ENCODE data around the gene CNTN4. TPM values are rescaled to one million over a fixed set of nuclear protein-coding genes. Genes with fewer than 3 reads are reported as not detected.

The CNTN4 gene
- polyA plus RNA-seq, 1 donor (not counting 4 experiments of a cell fraction or from before 2014, with no cell fraction given) = not detected

DNA sequence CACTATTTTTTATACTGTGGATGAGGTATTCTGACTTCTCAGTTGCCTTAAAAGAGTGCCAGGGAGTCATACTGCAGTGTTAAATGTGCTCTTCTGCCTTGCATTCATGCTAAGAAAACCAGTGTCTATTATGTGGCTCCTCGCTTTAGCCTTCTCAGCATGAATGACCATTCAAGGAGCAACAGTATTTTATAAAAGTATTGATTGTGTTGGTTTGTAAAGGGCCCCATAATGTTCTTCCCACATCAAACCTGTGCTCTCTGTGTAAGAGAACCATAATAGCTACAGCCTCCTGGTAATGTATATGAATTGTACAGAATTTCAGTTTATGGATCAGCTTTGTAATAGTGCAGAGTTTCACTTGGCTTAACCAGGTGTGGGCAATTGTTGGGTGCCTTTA, 316.4 kb downstream of the CNTN4 start:
- no peak for DNase-seq (ENCODE audit: low read depth, low spot score)
- Histone ChIP-seq H3K4me3 (ENCODE audit: control insufficient read depth in 2 of 3, extremely low read depth in 1 of 3, insufficient read depth in 2 of 3, low read depth in 1 of 3, low read length in 3 of 3) (no peak overlapping the region), H4K20me1 (ENCODE audit: control insufficient read depth, extremely low read depth, insufficient read depth, low read length) (no peaks in the 10 kb centered on the region), H3K9me3 (ENCODE audit: control insufficient read depth, low read depth, low read length) (no peaks in the 10 kb centered on the region), H3K9ac (ENCODE audit: control insufficient read depth, extremely low read depth, insufficient read depth, low read length) (no peak overlapping the region), H3K79me2 (ENCODE audit: control insufficient read depth, insufficient read depth, low read length) (no peaks in the 10 kb centered on the region), H3K27ac (ENCODE audit: control insufficient read depth, insufficient read depth, low read length) (no peak overlapping the region), H2AFZ (ENCODE audit: control insufficient read depth, low read length) (no peak overlapping the region), H3K27me3 (ENCODE audit: control insufficient read depth, extremely low read depth, insufficient read depth, low read length) (no peaks in the 10 kb centered on the region), H3K4me1 (ENCODE audit: control insufficient read depth, extremely low read depth, insufficient read depth, low read length) (no peaks in the 10 kb centered on the region), H3K9me1 (ENCODE audit: control insufficient read depth, extremely low read depth, insufficient read depth, low read length) (no peaks in the 10 kb centered on the region), H3K4me2 (ENCODE audit: control insufficient read depth, extremely low read depth, insufficient read depth, low read depth, low read length) (no peak overlapping the region), H3K36me3 (ENCODE audit: control insufficient read depth in 2 of 2, extremely low read depth in 1 of 2, insufficient read depth in 2 of 2, low read length in 2 of 2) (no peaks in the 10 kb centered on the region)
- TF ChIP-seq EZH2 (IDR thresholded peaks at IDR 0.05; ENCODE audit: low read length) = no peak
- TF ChIP-seq, protein P1, sequence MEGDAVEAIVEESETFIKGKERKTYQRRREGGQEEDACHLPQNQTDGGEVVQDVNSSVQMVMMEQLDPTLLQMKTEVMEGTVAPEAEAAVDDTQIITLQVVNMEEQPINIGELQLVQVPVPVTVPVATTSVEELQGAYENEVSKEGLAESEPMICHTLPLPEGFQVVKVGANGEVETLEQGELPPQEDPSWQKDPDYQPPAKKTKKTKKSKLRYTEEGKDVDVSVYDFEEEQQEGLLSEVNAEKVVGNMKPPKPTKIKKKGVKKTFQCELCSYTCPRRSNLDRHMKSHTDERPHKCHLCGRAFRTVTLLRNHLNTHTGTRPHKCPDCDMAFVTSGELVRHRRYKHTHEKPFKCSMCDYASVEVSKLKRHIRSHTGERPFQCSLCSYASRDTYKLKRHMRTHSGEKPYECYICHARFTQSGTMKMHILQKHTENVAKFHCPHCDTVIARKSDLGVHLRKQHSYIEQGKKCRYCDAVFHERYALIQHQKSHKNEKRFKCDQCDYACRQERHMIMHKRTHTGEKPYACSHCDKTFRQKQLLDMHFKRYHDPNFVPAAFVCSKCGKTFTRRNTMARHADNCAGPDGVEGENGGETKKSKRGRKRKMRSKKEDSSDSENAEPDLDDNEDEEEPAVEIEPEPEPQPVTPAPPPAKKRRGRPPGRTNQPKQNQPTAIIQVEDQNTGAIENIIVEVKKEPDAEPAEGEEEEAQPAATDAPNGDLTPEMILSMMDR (optimal IDR thresholded peaks at IDR 0.05 in 1 of 3, IDR thresholded peaks at IDR 0.05 in 1 of 3, conservative IDR thresholded peaks at IDR 0.05 in 1 of 3; ENCODE audit: extremely low read depth in 1 of 3, insufficient read depth in 2 of 3, low read length in 3 of 3) = no peak
- dilution Hi-C loops (cut with MboI; ENCODE audit: extremely low pct_ligation_motif_present, low sequenced_read_pairs) = no loop called here
- FAIRE-seq = no peak

DNA sequence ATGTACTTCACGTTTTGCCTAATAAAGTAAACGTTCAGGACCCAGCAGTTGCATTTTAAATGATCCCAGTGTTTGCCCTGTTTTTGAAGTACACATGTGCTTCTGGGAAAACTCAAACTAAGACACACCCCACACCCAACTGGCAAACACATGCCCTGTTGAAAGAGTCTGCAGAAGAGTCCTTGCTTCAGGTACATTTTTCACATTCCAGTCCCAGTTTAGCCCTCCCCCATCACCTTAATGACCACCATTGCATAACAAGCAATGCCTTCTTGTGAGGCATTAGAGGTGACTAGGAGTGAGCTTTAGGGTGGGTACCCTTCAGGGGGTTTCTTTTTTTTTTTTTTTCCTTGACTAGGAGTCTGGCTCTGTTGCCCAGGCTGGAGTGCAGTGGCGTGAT, 322.3 kb downstream of the CNTN4 start:
- H3K27me3 ChIP-seq (ENCODE audit: control insufficient read depth, extremely low read depth, insufficient read depth, low read length) = no peaks in the 10 kb centered on the region
- DNase-seq (ENCODE audit: low read depth, low spot score) = no peak
- no peak overlapping the region for H3K9ac ChIP-seq (ENCODE audit: control insufficient read depth, extremely low read depth, insufficient read depth, low read length)
- H3K36me3 ChIP-seq (ENCODE audit: control insufficient read depth in 2 of 2, extremely low read depth in 1 of 2, insufficient read depth in 2 of 2, low read length in 2 of 2) = no peaks in the 10 kb centered on the region
- H3K27ac ChIP-seq (ENCODE audit: control insufficient read depth, insufficient read depth, low read length) = no peak overlapping the region
- TF ChIP-seq EZH2 (IDR thresholded peaks at IDR 0.05; ENCODE audit: low read length) = no peak
- TF ChIP-seq, protein P1 (optimal IDR thresholded peaks at IDR 0.05 in 1 of 3, IDR thresholded peaks at IDR 0.05 in 1 of 3, conservative IDR thresholded peaks at IDR 0.05 in 1 of 3; ENCODE audit: extremely low read depth in 1 of 3, insufficient read depth in 2 of 3, low read length in 3 of 3) = no peak
- no peaks in the 10 kb centered on the region for H3K9me3 ChIP-seq (ENCODE audit: control insufficient read depth, low read depth, low read length)
- no peaks in the 10 kb centered on the region for H3K4me1 ChIP-seq (ENCODE audit: control insufficient read depth, extremely low read depth, insufficient read depth, low read length)
- H3K79me2 ChIP-seq (ENCODE audit: control insufficient read depth, insufficient read depth, low read length) = no peaks in the 10 kb centered on the region
- FAIRE-seq = no peak
- no peak overlapping the region for H2AFZ ChIP-seq (ENCODE audit: control insufficient read depth, low read length)
- no peaks in the 10 kb centered on the region for H3K9me1 ChIP-seq (ENCODE audit: control insufficient read depth, extremely low read depth, insufficient read depth, low read length)
- no peak overlapping the region for H3K4me2 ChIP-seq (ENCODE audit: control insufficient read depth, extremely low read depth, insufficient read depth, low read depth, low read length)
- no peaks in the 10 kb centered on the region for H4K20me1 ChIP-seq (ENCODE audit: control insufficient read depth, extremely low read depth, insufficient read depth, low read length)
- no peak overlapping the region for H3K4me3 ChIP-seq (ENCODE audit: control insufficient read depth in 2 of 3, extremely low read depth in 1 of 3, insufficient read depth in 2 of 3, low read depth in 1 of 3, low read length in 3 of 3)
- dilution Hi-C loops (cut with MboI; ENCODE audit: extremely low pct_ligation_motif_present, low sequenced_read_pairs) = no loop called here

Data from keratinocyte (primary cell).